ENCODE results near the gene ELK4. TPM values are rescaled to one million over a fixed set of nuclear protein-coding genes. Genes with fewer than 3 reads are reported as not detected.

Gene ELK4
- polyA plus RNA-seq, 1 donor (not counting 4 experiments of a cell fraction or from before 2014, with no cell fraction given): 8.6 TPM

DNA sequence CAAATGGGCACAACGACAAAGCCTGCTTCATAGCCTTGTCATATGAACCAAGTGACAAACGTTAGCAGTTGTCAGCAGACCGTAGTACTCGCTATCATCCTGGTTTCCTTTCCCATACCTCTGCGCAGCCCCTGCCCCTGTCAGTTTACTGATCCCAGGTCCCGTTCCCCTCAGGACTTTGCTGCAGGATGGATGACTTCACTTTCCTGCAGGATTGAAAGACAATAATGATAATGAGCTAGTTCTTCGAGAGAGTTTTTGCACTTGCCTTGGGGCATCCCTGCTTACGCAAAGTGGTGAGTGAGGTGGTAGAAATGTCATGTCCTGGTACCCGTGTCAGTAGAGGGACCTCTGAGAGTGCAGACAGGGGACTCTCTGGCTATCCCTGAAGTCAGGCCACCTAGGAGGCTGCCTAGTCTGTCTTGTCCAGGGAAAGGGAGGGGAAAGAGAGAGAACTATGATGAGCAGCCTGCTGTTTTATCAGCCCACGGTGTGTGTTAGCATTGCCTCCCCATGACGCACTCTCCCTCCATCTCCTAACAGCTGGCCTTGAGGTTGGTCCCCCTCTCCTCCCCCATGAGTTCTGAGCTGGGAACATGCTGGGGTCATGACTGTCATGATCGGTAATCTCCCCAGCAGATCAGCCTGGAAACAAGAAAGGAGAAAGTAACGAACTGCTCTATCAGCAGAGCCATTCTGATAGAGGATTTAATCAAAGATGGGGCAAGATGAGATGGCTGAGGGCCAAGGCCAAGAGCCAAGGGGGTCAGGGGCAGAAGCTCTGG, 53.7 kb downstream of the ELK4 start:
- H3K27me3 ChIP-seq (ENCODE audit: control insufficient read depth, extremely low read depth, insufficient read depth, low read length): peaks cover 62% of the 10 kb centered on the region
- no peak overlapping the region for H3K9ac ChIP-seq (ENCODE audit: control insufficient read depth, extremely low read depth, insufficient read depth, low read length)
- no peaks in the 10 kb centered on the region for H3K36me3 ChIP-seq (ENCODE audit: control insufficient read depth in 2 of 2, extremely low read depth in 1 of 2, insufficient read depth in 2 of 2, low read length in 2 of 2)
- peaks cover 7% of the 10 kb centered on the region for H3K4me1 ChIP-seq (ENCODE audit: control insufficient read depth, extremely low read depth, insufficient read depth, low read length)
- H3K79me2 ChIP-seq (ENCODE audit: control insufficient read depth, insufficient read depth, low read length): no peaks in the 10 kb centered on the region
- no peak for TF ChIP-seq EZH2 (IDR thresholded peaks at IDR 0.05; ENCODE audit: low read length)
- TF ChIP-seq, protein P1, sequence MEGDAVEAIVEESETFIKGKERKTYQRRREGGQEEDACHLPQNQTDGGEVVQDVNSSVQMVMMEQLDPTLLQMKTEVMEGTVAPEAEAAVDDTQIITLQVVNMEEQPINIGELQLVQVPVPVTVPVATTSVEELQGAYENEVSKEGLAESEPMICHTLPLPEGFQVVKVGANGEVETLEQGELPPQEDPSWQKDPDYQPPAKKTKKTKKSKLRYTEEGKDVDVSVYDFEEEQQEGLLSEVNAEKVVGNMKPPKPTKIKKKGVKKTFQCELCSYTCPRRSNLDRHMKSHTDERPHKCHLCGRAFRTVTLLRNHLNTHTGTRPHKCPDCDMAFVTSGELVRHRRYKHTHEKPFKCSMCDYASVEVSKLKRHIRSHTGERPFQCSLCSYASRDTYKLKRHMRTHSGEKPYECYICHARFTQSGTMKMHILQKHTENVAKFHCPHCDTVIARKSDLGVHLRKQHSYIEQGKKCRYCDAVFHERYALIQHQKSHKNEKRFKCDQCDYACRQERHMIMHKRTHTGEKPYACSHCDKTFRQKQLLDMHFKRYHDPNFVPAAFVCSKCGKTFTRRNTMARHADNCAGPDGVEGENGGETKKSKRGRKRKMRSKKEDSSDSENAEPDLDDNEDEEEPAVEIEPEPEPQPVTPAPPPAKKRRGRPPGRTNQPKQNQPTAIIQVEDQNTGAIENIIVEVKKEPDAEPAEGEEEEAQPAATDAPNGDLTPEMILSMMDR (optimal IDR thresholded peaks at IDR 0.05 in 1 of 3, IDR thresholded peaks at IDR 0.05 in 1 of 3, conservative IDR thresholded peaks at IDR 0.05 in 1 of 3; ENCODE audit: extremely low read depth in 1 of 3, insufficient read depth in 2 of 3, low read length in 3 of 3): no peak
- H3K4me2 ChIP-seq (ENCODE audit: control insufficient read depth, extremely low read depth, insufficient read depth, low read depth, low read length): no peak overlapping the region
- no peaks in the 10 kb centered on the region for H4K20me1 ChIP-seq (ENCODE audit: control insufficient read depth, extremely low read depth, insufficient read depth, low read length)
- no peak overlapping the region for H2AFZ ChIP-seq (ENCODE audit: control insufficient read depth, low read length)
- no peaks in the 10 kb centered on the region for H3K9me1 ChIP-seq (ENCODE audit: control insufficient read depth, extremely low read depth, insufficient read depth, low read length)
- dilution Hi-C loops (cut with MboI; ENCODE audit: extremely low pct_ligation_motif_present, low sequenced_read_pairs): no loop called here
- H3K27ac ChIP-seq (ENCODE audit: control insufficient read depth, insufficient read depth, low read length): no peak overlapping the region
- FAIRE-seq (no peak), DNase-seq (ENCODE audit: low read depth, low spot score) (no peak)
- no peak overlapping the region for H3K4me3 ChIP-seq (ENCODE audit: control insufficient read depth in 2 of 3, extremely low read depth in 1 of 3, insufficient read depth in 2 of 3, low read depth in 1 of 3, low read length in 3 of 3)
- H3K9me3 ChIP-seq (ENCODE audit: control insufficient read depth, low read depth, low read length): no peaks in the 10 kb centered on the region

DNA sequence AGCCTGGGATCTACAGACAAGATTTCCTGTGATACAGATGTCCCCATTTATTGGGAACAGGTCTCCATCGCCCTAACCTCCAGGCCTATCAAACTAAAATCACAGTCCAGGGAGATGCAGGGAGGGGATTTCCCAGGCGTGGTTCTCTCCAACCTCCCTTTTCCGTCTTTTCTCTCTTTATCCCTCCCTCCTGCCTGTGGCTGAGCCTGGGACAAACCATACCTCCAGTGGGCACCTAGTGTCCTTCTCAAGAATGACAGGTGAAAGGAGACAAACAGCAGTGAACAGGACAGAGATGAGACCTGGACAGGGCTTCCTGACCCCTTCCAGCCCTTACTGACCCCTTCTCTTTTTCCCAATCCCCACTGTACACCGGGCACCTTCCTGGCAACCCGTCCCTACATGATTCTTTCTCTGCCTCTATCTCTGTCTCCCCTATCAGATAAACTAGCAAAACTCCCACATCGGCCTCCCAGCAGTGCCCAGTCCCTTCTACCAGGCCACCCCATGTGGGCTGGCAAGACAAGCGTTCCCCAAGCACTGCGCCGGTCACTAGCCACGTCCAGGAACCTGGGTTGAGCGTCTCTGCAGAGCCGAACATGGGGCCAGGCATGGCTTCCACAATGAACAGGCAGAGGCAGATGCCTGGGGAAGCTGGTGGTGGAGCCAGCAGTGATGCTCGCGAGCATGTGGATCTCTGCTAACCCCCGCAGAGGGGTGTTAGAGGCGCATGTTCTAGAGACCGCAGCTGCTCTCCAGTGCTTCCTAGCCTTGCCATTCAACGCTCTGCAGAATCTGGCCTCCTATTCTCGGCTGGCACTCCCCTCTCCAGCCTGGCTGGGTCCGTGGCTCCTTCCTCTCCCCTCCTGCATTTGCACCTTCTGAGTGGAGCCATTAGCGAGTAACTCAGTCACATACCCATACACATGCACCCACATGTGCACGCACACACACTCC, 54.7 kb downstream of the ELK4 start:
- Histone ChIP-seq H2AFZ (ENCODE audit: control insufficient read depth, low read length) (no peak overlapping the region), H3K9me3 (ENCODE audit: control insufficient read depth, low read depth, low read length) (no peaks in the 10 kb centered on the region), H3K27me3 (ENCODE audit: control insufficient read depth, extremely low read depth, insufficient read depth, low read length) (peaks cover 66% of the 10 kb centered on the region), H3K79me2 (ENCODE audit: control insufficient read depth, insufficient read depth, low read length) (no peaks in the 10 kb centered on the region), H3K4me2 (ENCODE audit: control insufficient read depth, extremely low read depth, insufficient read depth, low read depth, low read length) (no peak overlapping the region), H4K20me1 (ENCODE audit: control insufficient read depth, extremely low read depth, insufficient read depth, low read length) (no peaks in the 10 kb centered on the region), H3K27ac (ENCODE audit: control insufficient read depth, insufficient read depth, low read length) (no peak overlapping the region), H3K4me1 (ENCODE audit: control insufficient read depth, extremely low read depth, insufficient read depth, low read length) (no peaks in the 10 kb centered on the region), H3K36me3 (ENCODE audit: control insufficient read depth in 2 of 2, extremely low read depth in 1 of 2, insufficient read depth in 2 of 2, low read length in 2 of 2) (no peaks in the 10 kb centered on the region), H3K9ac (ENCODE audit: control insufficient read depth, extremely low read depth, insufficient read depth, low read length) (no peak overlapping the region), H3K9me1 (ENCODE audit: control insufficient read depth, extremely low read depth, insufficient read depth, low read length) (no peaks in the 10 kb centered on the region), H3K4me3 (ENCODE audit: control insufficient read depth in 2 of 3, extremely low read depth in 1 of 3, insufficient read depth in 2 of 3, low read depth in 1 of 3, low read length in 3 of 3) (no peak overlapping the region)
- dilution Hi-C loops (cut with MboI; ENCODE audit: extremely low pct_ligation_motif_present, low sequenced_read_pairs): no loop called here
- FAIRE-seq (no peak), DNase-seq (ENCODE audit: low read depth, low spot score) (no peak)
- no peak for TF ChIP-seq EZH2 (IDR thresholded peaks at IDR 0.05; ENCODE audit: low read length)
- TF ChIP-seq, protein P1 (optimal IDR thresholded peaks at IDR 0.05 in 1 of 3, IDR thresholded peaks at IDR 0.05 in 1 of 3, conservative IDR thresholded peaks at IDR 0.05 in 1 of 3; ENCODE audit: extremely low read depth in 1 of 3, insufficient read depth in 2 of 3, low read length in 3 of 3): no peak
